ENCODE data around the gene TMEM17.

TMEM17 gene

GRCh38 chr2:62495761-62496160, 10.2 kb downstream of the TMEM17 start:
- H3K4me3 ChIP-seq (ENCODE audit: low read depth, low read length), result no peak overlapping the region
- TF ChIP-seq, protein P1, sequence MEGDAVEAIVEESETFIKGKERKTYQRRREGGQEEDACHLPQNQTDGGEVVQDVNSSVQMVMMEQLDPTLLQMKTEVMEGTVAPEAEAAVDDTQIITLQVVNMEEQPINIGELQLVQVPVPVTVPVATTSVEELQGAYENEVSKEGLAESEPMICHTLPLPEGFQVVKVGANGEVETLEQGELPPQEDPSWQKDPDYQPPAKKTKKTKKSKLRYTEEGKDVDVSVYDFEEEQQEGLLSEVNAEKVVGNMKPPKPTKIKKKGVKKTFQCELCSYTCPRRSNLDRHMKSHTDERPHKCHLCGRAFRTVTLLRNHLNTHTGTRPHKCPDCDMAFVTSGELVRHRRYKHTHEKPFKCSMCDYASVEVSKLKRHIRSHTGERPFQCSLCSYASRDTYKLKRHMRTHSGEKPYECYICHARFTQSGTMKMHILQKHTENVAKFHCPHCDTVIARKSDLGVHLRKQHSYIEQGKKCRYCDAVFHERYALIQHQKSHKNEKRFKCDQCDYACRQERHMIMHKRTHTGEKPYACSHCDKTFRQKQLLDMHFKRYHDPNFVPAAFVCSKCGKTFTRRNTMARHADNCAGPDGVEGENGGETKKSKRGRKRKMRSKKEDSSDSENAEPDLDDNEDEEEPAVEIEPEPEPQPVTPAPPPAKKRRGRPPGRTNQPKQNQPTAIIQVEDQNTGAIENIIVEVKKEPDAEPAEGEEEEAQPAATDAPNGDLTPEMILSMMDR (IDR thresholded peaks at IDR 0.05; ENCODE audit: borderline replicate concordance, insufficient read depth, low read depth, low read length), result no peak

- TF ChIP-seq, protein P1 (IDR thresholded peaks at IDR 0.05; ENCODE audit: borderline replicate concordance, insufficient read depth, low read depth, low read length), result no peak
Observed at GRCh38 chr2:62492048-62492447, 13.9 kb downstream of the TMEM17 start.

DNA sequence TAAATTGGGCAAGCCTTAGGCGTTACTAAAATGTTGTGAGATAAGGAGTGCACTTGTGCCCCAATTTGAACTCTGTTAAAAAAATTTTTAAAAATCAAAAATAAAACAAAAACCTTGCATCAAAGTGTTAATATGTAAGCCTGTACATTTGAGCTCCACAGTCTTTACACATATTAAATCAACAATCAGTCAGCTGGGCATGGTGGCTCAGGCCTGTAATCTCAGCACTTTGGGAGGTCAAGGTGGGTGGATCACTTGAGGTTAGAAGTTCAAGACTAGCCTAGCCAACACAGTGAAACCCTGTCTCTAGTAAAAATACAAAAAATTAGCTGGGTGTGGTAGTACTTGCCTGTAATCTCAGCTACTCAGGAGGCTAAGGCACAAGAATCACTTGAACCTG, 16.3 kb downstream of the TMEM17 start:
- TF ChIP-seq, protein P1 (IDR thresholded peaks at IDR 0.05; ENCODE audit: borderline replicate concordance, insufficient read depth, low read depth, low read length), result no peak

More at GRCh38 chr2:62492048-62492447, 13.9 kb downstream of the TMEM17 start:
- H3K4me3 ChIP-seq (ENCODE audit: low read depth, low read length), result no peak overlapping the region

DNA sequence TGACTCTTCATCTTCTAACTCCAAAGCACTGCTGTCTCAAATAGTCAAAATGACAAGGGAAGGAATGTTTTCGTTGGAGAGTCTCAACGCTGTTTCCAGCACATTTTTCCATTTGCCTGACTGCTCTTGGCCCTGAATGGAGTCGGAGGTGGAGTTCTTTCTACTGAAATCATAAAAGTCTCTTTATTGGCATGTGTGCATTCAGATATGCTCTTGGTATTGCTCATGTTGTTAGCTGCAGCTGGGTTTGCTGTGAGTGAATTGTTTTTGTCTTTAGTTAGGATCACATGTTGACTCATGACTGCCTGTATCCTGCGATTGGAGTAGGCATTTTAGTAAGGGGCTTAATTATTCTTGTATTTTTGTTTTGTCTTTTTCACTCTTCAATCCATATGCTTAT, 16.8 kb downstream of the TMEM17 start:
- TF ChIP-seq, protein P1 (IDR thresholded peaks at IDR 0.05; ENCODE audit: borderline replicate concordance, insufficient read depth, low read depth, low read length), result no peak
- H3K4me3 ChIP-seq (ENCODE audit: low read depth, low read length), result no peak overlapping the region

More for the DNA sequence above, 16.3 kb downstream of the TMEM17 start:
- H3K4me3 ChIP-seq (ENCODE audit: low read depth, low read length), result no peak overlapping the region

GRCh38 chr2:62486439-62486765, 19.6 kb downstream of the TMEM17 start:
- no peak overlapping the region for H3K4me3 ChIP-seq (ENCODE audit: low read depth, low read length)
- TF ChIP-seq, protein P1 (IDR thresholded peaks at IDR 0.05; ENCODE audit: borderline replicate concordance, insufficient read depth, low read depth, low read length), result no peak

DNA sequence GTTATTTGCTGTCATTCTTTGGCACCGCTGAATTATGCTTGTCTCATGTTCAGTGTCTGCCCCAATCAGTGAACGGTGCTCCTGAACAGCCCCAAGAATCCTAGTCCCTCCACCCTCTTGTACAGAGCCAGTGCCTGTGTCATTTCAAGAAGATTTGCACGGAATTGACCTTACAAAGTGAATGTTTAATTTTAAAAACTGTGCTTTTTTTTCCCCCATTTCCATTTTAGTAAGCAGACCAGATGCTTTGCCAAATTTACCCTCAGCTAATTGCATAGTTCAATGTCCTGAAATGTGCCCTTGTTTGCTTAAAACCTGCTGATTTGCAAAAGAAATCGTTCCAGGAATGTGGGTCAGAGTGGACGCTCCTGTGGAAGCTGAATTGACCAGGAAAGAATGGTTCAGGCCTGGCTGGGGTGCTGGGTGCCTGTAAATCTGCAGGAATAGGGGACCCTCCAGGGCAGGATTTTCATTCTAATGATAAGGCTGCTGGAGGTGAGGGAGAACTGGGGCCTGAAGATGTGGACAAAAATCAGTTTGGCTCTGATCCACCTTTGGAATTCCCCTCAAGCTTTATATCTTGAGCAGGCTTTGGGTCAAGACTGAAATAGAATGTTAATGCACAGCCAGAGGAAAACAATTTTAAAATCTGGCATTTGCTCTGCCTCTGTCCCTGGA, 20.1 kb downstream of the TMEM17 start:
- no peak overlapping the region for H3K4me3 ChIP-seq (ENCODE audit: low read depth, low read length)
- TF ChIP-seq, protein P1 (IDR thresholded peaks at IDR 0.05; ENCODE audit: borderline replicate concordance, insufficient read depth, low read depth, low read length), result no peak

GRCh38 chr2:62482558-62483352, 23.2 kb downstream of the TMEM17 start:
- TF ChIP-seq, protein P1 (IDR thresholded peaks at IDR 0.05; ENCODE audit: borderline replicate concordance, insufficient read depth, low read depth, low read length), result no peak
- no peak overlapping the region for H3K4me3 ChIP-seq (ENCODE audit: low read depth, low read length)
